ENCODE data around the gene JUNB.

The JUNB gene

DNA sequence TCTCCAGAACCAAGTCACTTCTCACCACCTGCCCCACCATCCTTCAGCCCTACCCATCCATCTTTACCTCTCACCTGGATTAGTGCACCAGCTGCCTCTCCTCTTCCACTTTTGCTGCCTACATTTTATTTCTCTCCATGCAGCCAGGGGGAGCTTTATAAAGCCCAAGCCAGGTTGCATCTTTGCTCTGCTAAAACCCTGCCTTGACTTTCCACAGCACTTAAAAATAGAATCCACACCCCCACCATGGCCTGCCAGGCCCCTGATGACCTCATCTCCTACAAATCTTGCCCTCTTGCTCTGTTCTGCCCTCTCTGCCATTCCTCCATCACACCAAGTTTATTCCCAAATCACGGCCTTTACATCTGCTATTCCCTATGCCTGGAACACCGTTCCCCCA, 17.7 kb upstream of the JUNB start:
- in situ Hi-C loops (cut with HindIII; ENCODE audit: low sequenced_read_pairs), result no loop called here

DNA sequence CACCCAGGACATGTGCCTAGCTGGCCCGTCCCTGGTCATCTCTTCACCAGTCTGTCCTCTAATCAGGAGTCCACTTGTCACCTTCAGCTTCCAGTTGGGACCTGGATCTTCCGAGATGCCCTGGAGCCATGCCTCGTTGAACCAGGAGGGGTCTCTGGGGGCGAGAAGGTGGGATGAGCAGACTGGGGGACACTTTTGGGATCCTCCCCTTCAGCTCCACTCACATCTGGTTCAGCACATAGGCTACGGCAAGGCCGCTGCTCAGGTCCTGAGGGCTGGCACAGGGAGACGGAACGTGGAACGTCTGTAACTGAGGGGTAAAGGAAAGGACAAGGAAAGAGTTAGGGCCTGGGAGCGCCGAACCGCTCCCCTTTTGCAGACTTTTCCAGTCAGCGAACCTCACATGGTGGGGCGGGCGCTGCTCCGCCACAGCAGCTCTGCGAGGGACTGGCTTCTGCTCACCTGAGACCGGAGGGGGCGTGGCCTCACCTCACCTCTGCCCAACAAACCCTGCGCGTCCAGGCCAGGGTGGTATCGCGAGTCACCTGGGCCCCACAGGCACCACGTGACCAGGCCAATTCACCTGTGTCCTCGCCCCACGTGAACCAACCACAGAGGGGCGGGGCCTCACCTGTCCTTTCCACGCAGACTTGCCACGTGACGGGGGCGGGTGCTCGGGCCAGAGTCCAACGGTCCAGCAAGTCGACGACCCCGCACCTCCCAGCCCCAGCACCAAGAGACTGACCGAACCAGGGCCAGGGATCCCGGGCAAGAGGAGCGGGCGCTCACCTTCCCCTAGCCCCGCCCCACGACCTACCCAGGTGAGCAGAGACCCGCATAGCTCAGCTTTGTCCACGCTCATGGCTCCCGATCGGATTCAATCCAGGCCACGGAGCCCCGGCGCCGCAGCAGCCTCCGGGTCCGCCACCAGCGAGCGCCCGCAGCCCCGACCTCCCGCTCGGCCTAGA, 16.4 kb upstream of the JUNB start, which contains the start of gene HOOK2:
TSS of gene HOOK2 (minus strand) at position 965 of the 968 bp plus-strand sequence. CDS start at position 862, 103 bp downstream.
- in situ Hi-C loops (cut with HindIII; ENCODE audit: low sequenced_read_pairs), result no loop called here

DNA sequence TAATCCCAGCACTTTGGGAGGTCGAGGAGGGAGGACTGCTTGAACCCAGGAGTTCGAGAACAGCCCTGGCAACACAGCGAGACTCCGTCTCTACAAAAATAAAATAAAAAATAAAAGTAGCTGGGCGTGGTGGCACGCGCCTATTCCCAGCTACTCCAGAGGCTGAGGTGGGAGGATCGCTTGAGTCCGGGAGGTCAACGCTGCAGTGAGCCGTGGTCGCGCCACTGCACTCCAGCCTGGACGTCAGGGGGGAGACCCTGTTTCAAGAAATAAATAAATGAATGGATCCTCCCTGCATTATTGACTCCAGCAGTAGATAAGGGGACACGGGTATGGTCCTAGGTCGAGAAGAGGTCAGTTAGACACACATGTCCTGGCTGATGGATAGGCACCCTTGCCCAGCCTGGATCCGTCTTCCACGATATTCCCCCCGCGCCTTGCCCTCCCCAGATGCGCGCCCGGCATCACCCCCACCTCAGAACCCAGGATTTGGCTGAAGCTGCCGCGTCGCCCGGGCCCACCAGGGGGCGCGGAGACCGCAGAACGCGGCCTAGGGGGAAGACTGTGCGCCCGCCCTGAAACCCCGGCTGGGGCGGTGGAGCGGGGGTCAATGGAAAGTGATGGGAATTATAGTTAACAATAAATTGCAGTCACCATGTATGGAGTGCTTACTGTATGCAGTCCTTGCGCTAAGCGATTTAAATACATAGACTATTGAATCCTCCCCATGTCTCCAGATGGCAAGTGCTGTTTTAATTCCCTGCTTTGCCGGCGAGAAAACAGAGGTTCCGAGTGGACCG, 13.9 kb upstream of the JUNB start:
- in situ Hi-C loops (cut with HindIII; ENCODE audit: low sequenced_read_pairs), result no loop called here

DNA sequence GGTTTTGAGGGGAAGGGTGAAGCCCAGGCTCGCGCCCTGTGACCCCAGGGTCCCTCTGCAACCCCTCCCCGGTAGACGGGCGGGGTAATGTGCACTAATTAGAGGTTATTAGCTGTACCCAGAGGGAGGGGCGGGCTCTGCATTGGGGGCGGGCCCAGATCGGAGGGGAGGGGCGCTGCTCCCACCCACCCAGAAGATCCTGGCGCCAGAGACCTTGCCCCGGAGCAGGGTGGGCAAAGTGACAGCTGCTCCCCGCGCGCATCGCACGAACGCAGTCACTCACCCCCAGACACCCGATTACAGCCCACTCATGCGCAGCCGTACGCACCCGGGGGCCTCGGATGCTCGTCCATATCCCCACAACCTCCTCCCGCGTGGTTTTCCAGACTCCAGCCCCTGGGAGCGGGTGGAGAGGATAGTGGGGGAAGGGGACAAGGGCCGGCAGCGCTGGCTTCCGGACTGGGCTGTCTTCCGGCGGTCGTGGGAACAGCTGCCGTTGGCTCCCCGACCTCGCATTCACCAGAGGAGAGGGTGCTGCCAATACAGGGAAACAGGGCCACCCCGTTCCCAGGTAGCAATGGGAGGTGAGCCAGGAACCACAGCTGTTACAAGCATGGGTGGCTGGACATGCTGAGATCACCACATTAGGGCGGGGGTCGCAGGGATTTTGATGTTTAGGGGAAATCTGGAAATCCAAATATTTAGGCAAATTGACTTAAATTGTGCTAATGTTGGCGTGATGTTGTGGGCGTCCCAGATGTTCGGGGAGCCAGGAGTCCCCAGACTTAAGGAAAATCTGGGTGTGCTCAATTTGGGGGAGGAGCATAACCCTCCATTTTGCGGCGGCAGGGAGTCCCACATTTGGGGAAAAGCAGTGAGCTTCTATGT, 13.0 kb upstream of the JUNB start:
- in situ Hi-C loops (cut with HindIII; ENCODE audit: low sequenced_read_pairs), result no loop called here

DNA sequence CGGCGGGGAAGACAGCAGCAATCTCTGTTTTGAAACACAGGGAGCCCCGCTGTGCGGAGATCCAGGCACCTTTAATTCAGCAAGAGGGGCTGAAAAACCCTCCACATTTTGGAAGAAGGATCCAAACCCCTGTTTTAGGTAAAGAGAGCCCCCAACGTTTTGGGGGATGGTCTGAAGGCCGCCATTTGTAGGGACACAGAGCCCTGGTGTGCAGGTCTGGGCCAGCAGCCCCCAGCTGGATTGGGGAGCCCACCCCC, 12.5 kb upstream of the JUNB start:
- in situ Hi-C loops (cut with HindIII; ENCODE audit: low sequenced_read_pairs), result no loop called here

DNA sequence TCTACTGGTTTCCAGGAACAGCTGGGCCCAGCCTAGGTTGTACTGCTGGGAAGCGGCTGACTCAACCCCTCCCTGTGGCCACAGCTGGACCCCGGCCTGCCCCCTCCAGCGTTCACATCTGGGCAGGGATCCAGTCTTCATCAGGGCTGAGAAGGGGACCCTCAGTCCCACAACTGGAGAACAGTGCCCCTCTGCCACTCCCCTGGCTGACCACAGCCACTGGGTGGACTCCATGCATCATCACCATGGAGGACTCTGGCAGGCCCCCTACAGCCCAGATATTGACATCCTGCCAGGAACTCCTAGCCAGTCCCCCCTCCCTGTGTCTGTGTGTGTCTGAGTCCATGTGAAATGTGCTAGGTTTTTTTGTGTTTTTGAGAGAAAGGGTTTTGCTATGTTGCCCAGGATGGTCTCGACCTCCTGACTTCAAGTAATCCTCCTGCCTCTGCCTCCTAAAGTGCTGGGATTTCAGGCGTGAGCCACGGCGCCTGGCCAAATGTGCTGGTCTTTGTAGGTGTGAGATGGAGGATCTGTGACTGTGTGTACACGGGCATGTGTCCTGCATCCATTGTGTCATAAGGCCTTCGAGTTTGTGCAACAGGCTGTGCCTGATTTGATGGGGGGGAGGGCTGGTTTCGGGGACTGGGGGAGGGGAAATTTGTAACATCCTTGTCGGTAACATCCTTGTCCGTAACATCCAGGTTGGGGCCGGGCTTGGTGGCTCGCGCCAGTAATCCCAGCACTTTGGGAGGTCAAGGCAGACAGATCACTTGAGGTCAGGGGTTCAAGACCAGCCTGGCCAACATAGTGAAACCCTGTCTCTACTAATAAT, 11.9 kb upstream of the JUNB start:
- in situ Hi-C loops (cut with HindIII; ENCODE audit: low sequenced_read_pairs), result no loop called here

DNA sequence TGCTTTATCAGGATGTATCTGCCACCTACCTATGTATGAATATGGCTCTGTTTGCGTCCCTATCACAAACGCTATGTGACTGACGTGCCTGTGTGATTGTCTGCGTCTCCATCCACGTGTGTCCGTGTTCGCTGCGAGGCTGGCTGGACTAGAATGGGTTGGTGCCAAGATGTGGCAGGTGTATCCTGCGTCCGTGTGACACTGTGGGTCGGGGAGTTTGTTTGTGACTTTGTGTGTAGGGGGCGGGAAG, 9.2 kb upstream of the JUNB start:
- in situ Hi-C loops (cut with HindIII; ENCODE audit: low sequenced_read_pairs), result no loop called here

DNA sequence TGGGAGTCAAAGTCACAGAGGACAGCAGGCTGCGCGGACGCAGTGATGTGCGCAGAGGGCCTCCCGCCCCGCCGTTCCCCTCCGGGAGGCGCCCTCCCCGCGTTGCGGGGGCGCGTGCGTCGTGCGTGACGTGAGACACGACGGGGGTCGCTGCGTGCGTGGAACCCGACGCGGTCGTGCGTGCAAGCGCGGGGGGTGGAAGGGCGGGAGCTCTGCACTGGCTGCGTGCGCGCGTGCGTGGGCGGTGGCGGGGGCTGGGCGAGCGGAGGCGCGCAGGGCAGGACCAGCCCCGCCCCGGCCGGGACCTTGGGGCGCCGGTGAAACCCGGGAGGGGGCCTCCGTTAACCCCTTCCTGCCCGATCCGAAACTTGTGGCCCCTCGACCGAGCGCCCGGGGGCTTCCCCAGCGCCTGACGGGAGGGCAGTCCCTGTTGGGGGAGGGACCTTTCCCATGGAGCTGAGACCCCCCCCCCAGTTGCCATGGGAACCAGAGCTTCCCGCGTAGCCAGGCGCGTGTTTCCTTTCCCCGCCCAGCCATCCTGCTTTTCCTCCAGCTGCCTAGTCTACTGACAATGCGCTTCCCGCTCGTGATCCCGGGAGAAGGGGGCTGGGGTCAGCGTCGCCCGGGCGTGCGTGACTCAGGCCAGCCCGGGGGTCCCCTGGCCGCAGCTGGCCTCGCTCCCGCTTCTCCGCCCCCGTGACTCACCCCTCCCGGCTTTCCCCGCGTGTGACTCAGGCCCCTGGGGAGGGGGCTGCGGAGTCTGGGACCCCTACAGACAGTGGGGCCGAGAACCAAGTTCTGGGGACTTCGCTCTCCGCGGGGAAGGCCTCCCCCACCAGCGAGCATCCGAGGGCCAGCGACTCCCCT, 8.6 kb upstream of the JUNB start:
- in situ Hi-C loops (cut with HindIII; ENCODE audit: low sequenced_read_pairs), result no loop called here

DNA sequence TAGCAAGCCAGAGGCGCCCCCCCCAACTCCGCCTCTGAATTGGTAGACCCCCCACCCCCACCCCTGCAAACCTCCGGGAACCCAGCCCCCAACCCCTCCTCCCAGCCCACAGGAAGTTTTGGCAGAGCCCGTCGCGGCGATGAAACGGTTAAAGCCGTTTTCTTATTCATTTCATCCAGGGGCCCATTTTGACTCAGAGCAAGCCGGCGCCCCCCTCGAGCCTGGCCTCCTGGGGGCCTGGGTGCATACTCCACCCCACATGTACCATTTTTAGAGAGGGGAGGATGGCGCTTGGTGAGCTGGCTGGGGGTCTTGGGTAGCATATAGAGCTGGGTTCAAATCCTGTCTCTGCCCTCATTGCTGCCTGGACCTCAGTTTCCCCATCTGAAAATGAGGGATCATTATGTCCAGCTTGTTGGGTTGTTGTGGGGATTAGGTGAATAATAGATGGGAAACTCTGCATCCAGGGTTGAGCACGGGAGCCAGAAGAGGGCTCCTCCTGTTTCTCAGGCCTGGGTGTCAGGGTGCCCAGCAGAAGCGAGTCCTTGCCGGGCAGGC, 7.9 kb upstream of the JUNB start:
- in situ Hi-C loops (cut with HindIII; ENCODE audit: low sequenced_read_pairs), result no loop called here

DNA sequence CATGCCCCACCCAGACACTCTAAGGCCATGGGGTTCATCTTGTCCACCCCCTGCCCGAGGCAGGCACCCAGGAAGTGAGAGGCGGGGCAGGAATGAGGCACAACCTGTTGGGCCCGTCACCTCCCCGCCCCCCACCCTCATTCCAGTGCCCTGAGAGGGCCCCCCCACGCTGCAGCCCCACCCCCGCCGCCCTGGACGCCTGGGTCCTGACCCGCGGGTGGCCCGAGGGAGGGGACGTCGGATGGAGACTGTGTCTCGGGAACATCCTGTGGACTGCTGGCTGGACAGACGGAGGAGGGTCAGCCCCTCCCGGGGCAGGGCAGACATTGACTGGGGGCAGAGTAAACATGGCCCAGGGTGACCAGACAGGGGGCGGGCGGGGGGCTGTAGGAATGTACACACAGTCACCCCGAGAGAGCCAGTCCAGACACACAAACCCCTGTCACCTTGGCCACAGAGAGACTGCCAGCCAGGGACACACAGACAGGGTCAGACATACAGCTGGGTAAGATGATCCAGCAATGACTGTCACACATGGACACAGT, 7.4 kb upstream of the JUNB start:
- in situ Hi-C loops (cut with HindIII; ENCODE audit: low sequenced_read_pairs), result no loop called here

DNA sequence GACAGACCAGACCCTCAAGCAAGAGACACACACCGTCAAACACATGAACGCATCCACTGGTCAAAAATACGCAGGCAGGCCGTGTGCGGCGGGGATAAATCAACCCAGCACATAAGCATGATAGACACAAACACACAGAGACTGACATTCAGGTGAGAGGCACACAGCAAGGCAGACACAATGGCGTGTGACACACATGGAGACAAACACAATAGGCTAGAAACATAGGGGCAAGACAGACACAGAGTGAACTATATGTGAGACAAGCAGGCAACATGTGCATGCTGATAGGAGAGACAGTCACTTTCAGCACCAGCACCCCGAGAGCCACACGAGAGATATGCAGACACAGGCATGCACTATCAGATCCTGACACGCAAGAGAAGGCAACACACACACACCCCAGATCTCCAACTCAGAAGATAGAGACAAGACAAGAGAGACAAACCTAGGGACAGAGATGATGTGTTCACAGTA, 6.9 kb upstream of the JUNB start:
- in situ Hi-C loops (cut with HindIII; ENCODE audit: low sequenced_read_pairs), result no loop called here

DNA sequence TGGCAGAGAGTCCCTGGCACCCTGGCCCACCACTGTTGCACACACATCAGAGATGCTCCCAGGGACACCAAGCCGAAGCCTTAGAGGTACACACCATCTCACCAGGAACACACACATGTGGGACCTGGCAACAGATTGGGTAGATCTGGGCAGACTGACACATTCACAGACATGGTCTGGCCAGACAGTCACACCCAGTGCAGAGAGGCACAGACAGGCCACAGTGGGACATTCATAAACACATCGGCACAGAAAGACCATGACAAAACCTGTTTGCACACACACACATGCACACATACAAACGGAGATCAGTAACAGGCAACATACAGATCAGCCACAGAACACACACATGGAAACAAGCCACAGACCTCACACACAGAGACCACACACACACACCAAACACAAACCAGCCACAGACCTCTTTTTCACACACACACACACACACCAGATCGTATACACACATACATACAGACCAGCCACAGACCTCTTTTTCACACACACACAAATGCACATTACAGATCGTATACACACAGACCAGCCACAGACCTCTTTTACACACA, 6.3 kb upstream of the JUNB start:
- in situ Hi-C loops (cut with HindIII; ENCODE audit: low sequenced_read_pairs), result no loop called here

DNA sequence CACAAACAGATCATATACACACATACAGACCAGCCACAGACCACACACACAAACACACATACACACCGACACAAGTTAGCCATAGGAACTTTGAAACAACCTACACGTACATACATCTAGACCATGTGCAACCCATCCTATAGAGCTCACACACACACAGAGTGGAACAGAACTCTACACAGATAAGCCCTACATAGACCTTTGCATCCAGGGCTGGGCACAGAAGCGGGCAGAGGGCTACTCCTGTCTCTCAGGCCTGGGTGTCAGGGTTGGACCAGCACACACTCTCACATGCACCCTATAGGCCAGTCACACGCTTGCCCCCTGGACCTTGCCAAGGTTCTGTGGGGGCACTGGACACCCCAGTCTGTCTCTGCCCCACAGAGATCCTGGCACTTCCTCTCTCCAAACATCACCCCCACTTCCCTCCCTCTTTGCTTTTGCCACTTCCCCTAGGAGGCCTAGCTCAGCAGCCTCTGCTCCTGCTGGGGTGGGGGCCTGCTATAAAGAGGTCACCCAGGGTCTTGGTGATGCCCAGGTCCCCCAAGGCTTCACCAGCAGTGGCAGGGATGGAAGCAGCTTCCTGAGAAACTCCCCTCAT, 5.8 kb upstream of the JUNB start:
- in situ Hi-C loops (cut with HindIII; ENCODE audit: low sequenced_read_pairs), result no loop called here

DNA sequence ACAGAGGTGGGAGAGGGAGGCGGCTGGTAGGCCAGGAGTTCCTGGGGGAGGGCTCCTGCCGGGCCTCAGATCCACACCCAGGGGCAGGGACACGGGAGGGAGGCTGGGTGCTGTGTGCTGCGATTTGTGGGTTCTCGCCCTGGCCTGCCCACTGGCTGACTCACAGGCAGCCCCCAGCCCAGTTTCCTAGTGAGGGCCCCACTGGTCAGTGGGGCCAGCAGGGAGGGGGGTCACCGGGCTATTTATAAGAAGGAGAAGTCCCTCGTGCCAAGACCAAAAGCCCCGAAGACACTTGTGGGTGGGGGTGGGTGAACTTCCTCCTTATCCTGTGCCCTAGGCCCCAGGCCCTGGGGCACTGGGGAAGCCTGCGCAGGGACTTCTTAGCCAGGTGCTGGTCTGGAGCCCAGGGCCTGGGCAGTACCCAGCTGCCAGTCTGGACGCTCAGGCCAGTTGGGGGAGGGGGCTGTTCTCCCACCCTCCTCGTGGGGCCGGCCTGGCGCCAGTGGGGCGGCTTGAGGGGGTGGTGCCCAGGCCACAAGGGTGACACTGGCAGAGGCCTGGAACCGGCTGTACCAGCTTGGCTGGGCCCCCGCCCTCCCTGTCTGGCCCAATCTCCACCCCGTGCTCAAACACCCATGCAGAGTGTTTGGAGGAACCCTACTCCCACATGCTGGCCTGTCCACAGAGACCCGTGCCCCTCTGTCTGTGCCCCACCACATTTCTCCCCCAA, 5.0 kb upstream of the JUNB start:
- in situ Hi-C loops (cut with HindIII; ENCODE audit: low sequenced_read_pairs), result no loop called here

DNA sequence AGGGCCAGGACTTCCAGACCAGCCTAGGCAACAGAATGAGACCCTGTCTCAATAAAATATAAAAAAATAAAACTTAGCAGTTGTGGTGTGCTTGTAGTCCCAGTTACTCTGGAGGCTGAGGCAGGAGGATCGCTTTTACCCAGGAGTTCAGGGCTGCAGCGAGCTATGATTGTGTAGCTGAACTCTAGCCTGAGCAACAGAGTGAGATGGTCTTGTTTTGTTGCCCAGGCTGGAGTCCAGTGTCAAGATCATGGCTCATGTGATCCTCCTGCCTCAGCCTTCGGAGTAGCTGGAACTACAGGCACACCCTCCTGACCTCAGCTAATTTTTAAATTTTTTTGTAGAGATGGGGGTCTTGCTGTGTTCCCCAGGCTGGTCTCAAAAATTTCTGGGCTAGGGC, 4.3 kb upstream of the JUNB start:
- in situ Hi-C loops (cut with HindIII; ENCODE audit: low sequenced_read_pairs), result no loop called here

DNA sequence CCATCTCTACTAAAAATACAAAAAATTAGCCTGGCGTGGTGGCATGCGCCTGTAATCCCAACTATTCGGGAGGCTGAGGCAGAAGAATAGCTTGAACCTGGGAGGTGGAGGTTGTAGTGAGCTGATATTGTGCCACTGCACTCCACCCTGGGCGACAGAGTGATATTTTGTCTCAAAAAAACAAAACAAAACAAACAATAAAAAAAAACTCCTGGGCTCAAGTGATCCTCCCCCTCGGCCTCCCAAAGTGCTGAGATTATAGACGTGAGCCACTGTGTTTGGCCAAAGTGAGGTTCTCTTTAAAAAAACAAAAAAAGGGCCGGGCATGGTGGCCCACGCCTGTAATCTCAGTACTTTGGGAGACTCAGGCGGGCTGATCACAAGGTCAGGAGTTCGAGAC, 3.8 kb upstream of the JUNB start:
- in situ Hi-C loops (cut with HindIII; ENCODE audit: low sequenced_read_pairs), result no loop called here

DNA sequence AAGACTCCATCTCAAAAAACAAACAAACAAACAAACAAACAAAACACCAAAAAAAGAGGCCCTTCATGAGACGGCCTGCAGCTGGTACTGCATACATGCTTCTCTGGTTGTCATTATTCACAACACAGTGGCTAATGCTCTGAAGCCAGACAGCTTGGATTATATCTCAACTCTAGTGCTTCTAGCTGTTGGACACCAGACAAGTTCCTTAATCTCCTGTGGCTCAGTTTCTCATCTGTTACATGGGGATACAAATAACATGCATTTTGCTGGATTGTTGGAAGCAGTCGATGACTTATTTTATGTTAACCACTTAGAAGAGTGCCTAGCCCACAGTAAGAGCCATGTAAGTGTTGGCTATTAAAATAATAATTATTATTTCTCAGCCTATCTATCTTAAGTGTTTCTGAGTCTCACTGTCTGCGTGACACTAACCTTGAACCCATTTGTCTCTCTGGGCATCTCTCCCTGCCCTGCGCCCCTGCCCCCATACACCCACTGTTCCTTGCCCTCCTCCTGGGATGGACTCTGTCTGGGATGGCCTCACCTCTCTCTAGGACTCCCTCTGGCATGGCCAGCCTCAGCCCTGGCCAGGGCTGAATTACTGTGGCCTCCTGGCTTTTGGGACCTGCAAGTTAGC, 3.1 kb upstream of the JUNB start:
- in situ Hi-C loops (cut with HindIII; ENCODE audit: low sequenced_read_pairs), result no loop called here
